Panc1 (cell line): Measurements from ENCODE around the gene LAMTOR3.

Experiments used
- POLR2AphosphoS5 ChIP-seq: IDR thresholded peaks from 2 replicates; pipeline ENCODE4 v1.6.1; 2012; ENCODE audit warnings: mild to moderate bottlenecking, low read depth, low read length, moderate library complexity
- SIN3A ChIP-seq: IDR thresholded peaks from 2 replicates; pipeline ENCODE4 v1.6.1; 2012; ENCODE audit warnings: low read depth, mild to moderate bottlenecking, low read length, moderate library complexity, borderline replicate concordance; ENCODE audit not compliant: insufficient read depth
- TF ChIP-seq, protein P1 (sequence below): fragments of 450-650 bp; IDR thresholded peaks from 2 replicates; pipeline ENCODE4 v1.5.1; 2017; ENCODE audit warnings: mild to moderate bottlenecking

DNA sequence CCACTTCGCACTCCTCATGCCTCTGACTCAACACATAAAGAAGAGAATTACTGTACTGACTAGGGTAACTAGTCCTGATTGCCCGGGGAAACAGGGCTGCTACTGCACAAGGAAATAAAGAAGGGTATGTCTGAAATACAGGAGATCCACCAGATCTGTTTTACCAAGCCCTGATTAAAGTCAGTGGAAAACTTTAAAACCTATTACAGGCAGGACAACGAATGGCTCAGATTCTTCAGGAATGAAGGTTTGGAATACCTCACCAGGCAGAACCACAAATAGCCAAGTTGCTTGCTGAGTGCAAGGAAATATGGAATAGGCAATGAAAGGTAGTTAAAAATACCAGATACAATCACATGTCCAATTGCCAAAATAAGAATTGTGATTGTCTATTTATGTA is 17.3 kb downstream of the LAMTOR3 start:
- TF ChIP-seq, protein P1, sequence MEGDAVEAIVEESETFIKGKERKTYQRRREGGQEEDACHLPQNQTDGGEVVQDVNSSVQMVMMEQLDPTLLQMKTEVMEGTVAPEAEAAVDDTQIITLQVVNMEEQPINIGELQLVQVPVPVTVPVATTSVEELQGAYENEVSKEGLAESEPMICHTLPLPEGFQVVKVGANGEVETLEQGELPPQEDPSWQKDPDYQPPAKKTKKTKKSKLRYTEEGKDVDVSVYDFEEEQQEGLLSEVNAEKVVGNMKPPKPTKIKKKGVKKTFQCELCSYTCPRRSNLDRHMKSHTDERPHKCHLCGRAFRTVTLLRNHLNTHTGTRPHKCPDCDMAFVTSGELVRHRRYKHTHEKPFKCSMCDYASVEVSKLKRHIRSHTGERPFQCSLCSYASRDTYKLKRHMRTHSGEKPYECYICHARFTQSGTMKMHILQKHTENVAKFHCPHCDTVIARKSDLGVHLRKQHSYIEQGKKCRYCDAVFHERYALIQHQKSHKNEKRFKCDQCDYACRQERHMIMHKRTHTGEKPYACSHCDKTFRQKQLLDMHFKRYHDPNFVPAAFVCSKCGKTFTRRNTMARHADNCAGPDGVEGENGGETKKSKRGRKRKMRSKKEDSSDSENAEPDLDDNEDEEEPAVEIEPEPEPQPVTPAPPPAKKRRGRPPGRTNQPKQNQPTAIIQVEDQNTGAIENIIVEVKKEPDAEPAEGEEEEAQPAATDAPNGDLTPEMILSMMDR = no peak
- no peak for TF ChIP-seq POLR2AphosphoS5
- TF ChIP-seq SIN3A = no peak
